BJ (cell line): Measurements from ENCODE around the gene OGFR. TPM values are rescaled to one million over a fixed set of nuclear protein-coding genes. Genes with fewer than 3 reads are reported as not detected.

Experiments
- CTCF ChIA-PET: fragments of 350-600 bp; formaldehyde crosslinking; extraction: SDS; loops from one replicate; lab custom pipeline; 2021; ENCODE audit warnings: antibody characterized with exemption, inconsistent platforms; lab: Yijun Ruan, JAX
- POLR2A ChIA-PET: fragments of 300-600 bp; sonication (Branson Sonifier 250); formaldehyde crosslinking; extraction: SDS; loops from one replicate; lab custom pipeline; 2021; ENCODE audit warnings: antibody characterized with exemption; lab: Charles Lee
- DNase-seq: peaks from one replicate; pipeline ENCODE4 v3.0.0-alpha.2; 2011; ENCODE audit warnings: low read depth
- H3K27me3 ChIP-seq: 2 replicates; pipeline ENCODE4 v1.6.0; 2011; ENCODE audit warnings: low read length; ENCODE audit not compliant: control insufficient read depth, insufficient read depth
- H3K36me3 ChIP-seq: 2 replicates; pipeline ENCODE4 v1.5.1; 2011; ENCODE audit warnings: low read length; ENCODE audit not compliant: control insufficient read depth, insufficient read depth
- H3K4me3 ChIP-seq: 2 replicates; pipeline ENCODE4 v1.5.1; 2011; ENCODE audit warnings: low read depth, mild to moderate bottlenecking, control low read depth, low read length
- CTCF ChIP-seq: IDR thresholded peaks from 2 replicates; pipeline ENCODE4 v1.5.1; 2011; ENCODE audit warnings: low read depth, mild to moderate bottlenecking, control low read depth, inconsistent platforms, low read length, moderate library complexity; ENCODE audit not compliant: insufficient read depth
- polyA plus RNA-seq: library from polyadenylated mRNA; depleted of rRNA; stranded (reverse); fragments of >200 nt; gene quantifications from 2 replicates; pipeline ENCODE4 v1.2.3, GENCODE V29; 2011

OGFR gene
- polyA plus RNA-seq, 1 experiment, result 34.2 TPM

GRCh38 chr20:62805155-62805710, 598 bp downstream of the OGFR start:
- TF ChIP-seq CTCF, result no peak
- peaks cover 29% of the 10 kb centered on the region for H3K36me3 ChIP-seq
- H3K4me3 ChIP-seq, result peak overlapping the region; percentile 93
- no peak for DNase-seq
- CTCF ChIA-PET, result interaction anchor here (1.2 to 1.4 kb wide), 3 partner anchors 10 to 137 kb away, joined by 3 to 5 read pairs (median 3); no protein-coding TSS in a partner anchor
- POLR2A ChIA-PET, result no interaction called here
- H3K27me3 ChIP-seq, result no peaks in the 10 kb centered on the region

GRCh38 chr20:62805711-62806382, 1.2 kb downstream of the OGFR start:
- peaks cover 33% of the 10 kb centered on the region for H3K36me3 ChIP-seq
- H3K27me3 ChIP-seq, result no peaks in the 10 kb centered on the region
- no peak for DNase-seq
- CTCF ChIA-PET, result interaction anchor here (0.6 to 1.4 kb wide), 3 partner anchors 10 to 306 kb away, joined by 3 to 5 read pairs (median 3); no protein-coding TSS in a partner anchor
- POLR2A ChIA-PET, result no interaction called here
- no peak for TF ChIP-seq CTCF
- H3K4me3 ChIP-seq, result peak overlapping the region; percentile 93

- ChIA-PET CTCF (interaction anchor here (0.6 to 3.2 kb wide), 4 partner anchors 9 to 307 kb away, joined by 3 to 27 read pairs (median 8); partner anchors contain the start of genes COL9A3 and MRGBP), POLR2A (no interaction called here)
- DNase-seq, result no peak
- Histone ChIP-seq H3K27me3 (no peaks in the 10 kb centered on the region), H3K36me3 (peaks cover 33% of the 10 kb centered on the region), H3K4me3 (peak overlapping the region; percentile 93)
- TF ChIP-seq CTCF, result no peak
These were observed 1.9 kb downstream of the OGFR start for GRCh38 chr20:62806383-62807050.

GRCh38 chr20:62807444-62808210, 3.0 kb downstream of the OGFR start:
- H3K4me3 ChIP-seq, result no peak overlapping the region
- no peaks in the 10 kb centered on the region for H3K27me3 ChIP-seq
- TF ChIP-seq CTCF, result no peak
- POLR2A ChIA-PET, result no interaction called here
- no peak for DNase-seq
- CTCF ChIA-PET, result interaction anchor here (0.8 to 3.2 kb wide), 20 partner anchors 9 to 392 kb away, joined by 3 to 27 read pairs (median 5); partner anchors contain the start of genes COL9A3 and MRGBP
- H3K36me3 ChIP-seq, result peaks cover 43% of the 10 kb centered on the region
